ENCODE results near the gene LINGO4.

DNA sequence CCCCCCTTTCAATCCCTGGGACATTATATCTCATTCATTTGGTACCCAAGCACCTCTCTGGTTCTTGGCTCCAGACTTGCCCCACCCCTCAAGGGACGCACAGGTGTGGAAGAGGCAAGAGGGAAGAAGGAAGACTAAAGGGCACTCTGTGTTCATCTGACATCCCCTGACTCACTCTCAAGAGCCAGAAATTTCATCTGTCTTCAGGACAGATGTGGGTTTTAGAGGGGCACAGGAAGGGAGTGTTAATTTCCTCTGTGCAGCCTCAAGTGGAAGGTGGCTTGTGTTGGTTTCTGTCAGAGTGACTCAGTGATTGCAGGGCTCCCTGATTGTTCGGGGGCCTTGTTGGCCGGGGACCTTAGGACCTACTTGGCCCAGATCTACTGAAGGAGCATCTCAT, 32.0 kb upstream of the LINGO4 start:
- TF ChIP-seq, protein P1, sequence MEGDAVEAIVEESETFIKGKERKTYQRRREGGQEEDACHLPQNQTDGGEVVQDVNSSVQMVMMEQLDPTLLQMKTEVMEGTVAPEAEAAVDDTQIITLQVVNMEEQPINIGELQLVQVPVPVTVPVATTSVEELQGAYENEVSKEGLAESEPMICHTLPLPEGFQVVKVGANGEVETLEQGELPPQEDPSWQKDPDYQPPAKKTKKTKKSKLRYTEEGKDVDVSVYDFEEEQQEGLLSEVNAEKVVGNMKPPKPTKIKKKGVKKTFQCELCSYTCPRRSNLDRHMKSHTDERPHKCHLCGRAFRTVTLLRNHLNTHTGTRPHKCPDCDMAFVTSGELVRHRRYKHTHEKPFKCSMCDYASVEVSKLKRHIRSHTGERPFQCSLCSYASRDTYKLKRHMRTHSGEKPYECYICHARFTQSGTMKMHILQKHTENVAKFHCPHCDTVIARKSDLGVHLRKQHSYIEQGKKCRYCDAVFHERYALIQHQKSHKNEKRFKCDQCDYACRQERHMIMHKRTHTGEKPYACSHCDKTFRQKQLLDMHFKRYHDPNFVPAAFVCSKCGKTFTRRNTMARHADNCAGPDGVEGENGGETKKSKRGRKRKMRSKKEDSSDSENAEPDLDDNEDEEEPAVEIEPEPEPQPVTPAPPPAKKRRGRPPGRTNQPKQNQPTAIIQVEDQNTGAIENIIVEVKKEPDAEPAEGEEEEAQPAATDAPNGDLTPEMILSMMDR (IDR thresholded peaks at IDR 0.05) = no peak
- TF ChIP-seq POLR2A (IDR thresholded peaks at IDR 0.05) = no peak
